ENCODE measurements around the gene KRTDAP. TPM values are rescaled to one million over a fixed set of nuclear protein-coding genes. Genes with fewer than 3 reads are reported as not detected.

Gene KRTDAP
- total RNA-seq, 1 experiment from 2014 or later, result not detected

- intact Hi-C loops (cut with micrococcal nuclease), result no loop called here
- Mint-ChIP-seq H3K36me3 (ENCODE audit: insufficient read depth, unreplicated experiment) (no peaks in the 10 kb centered on the region), H3K4me3 (ENCODE audit: unreplicated experiment) (no peak overlapping the region)
These were observed 32.1 kb downstream of the KRTDAP start for GRCh38 chr19:35458192-35458591.

GRCh38 chr19:35457173-35457572 lies 33.1 kb downstream of the KRTDAP start:
- H3K9me3 Mint-ChIP-seq (ENCODE audit: unreplicated experiment), result no peaks in the 10 kb centered on the region
- BruUV-seq (replicated peaks), result no TSS peak
- CTCF ChIA-PET, result interaction anchor here (1.6 kb wide), 1 partner anchor 11 kb away, joined by 8 read pairs; no protein-coding TSS in a partner anchor
- POLR2A ChIA-PET, result no interaction called here
- H3K27ac Mint-ChIP-seq (ENCODE audit: low read depth, unreplicated experiment), result no peak overlapping the region
- peaks cover 42% of the 10 kb centered on the region for H3K27me3 Mint-ChIP-seq (ENCODE audit: insufficient read depth, unreplicated experiment)
- DNase-seq (ENCODE audit: unreplicated experiment), result no peak
- no peak for TF ChIP-seq CTCF (IDR thresholded peaks at IDR 0.05; ENCODE audit: unreplicated experiment)
- no peaks in the 10 kb centered on the region for H3K36me3 Mint-ChIP-seq (ENCODE audit: insufficient read depth, unreplicated experiment)
- no peaks in the 10 kb centered on the region for H3K4me1 Mint-ChIP-seq (ENCODE audit: insufficient read depth, unreplicated experiment)
- H3K4me3 Mint-ChIP-seq (ENCODE audit: unreplicated experiment), result no peak overlapping the region
- intact Hi-C loops (cut with micrococcal nuclease), result no loop called here

More at GRCh38 chr19:35458192-35458591, 32.1 kb downstream of the KRTDAP start:
- DNase-seq (ENCODE audit: unreplicated experiment), result no peak
- BruUV-seq (replicated peaks), result no TSS peak
- ChIA-PET CTCF (interaction anchor here (1.0 to 1.6 kb wide), 2 partner anchors 10 to 37 kb away, joined by 3 to 8 read pairs; no protein-coding TSS in a partner anchor), POLR2A (no interaction called here)
- Mint-ChIP-seq H3K4me1 (ENCODE audit: insufficient read depth, unreplicated experiment) (no peaks in the 10 kb centered on the region), H3K27ac (ENCODE audit: low read depth, unreplicated experiment) (no peak overlapping the region), H3K9me3 (ENCODE audit: unreplicated experiment) (no peaks in the 10 kb centered on the region), H3K27me3 (ENCODE audit: insufficient read depth, unreplicated experiment) (peaks cover 42% of the 10 kb centered on the region)
- TF ChIP-seq CTCF (IDR thresholded peaks at IDR 0.05; ENCODE audit: unreplicated experiment), result no peak

- intact Hi-C loops (cut with micrococcal nuclease), result no loop called here
- POLR2A ChIA-PET, result no interaction called here
- peaks cover 54% of the 10 kb centered on the region for H3K27me3 Mint-ChIP-seq (ENCODE audit: insufficient read depth, unreplicated experiment)
- H3K9me3 Mint-ChIP-seq (ENCODE audit: unreplicated experiment), result no peaks in the 10 kb centered on the region
- H3K4me1 Mint-ChIP-seq (ENCODE audit: insufficient read depth, unreplicated experiment), result no peaks in the 10 kb centered on the region
- CTCF ChIA-PET, result interaction anchor here (0.9 kb wide), 1 partner anchor 12 kb away, joined by 3 read pairs; no protein-coding TSS in a partner anchor
- no TSS peak for BruUV-seq (replicated peaks)
- H3K4me3 Mint-ChIP-seq (ENCODE audit: unreplicated experiment), result no peak overlapping the region
- TF ChIP-seq CTCF (IDR thresholded peaks at IDR 0.05; ENCODE audit: unreplicated experiment), result no peak
- H3K27ac Mint-ChIP-seq (ENCODE audit: low read depth, unreplicated experiment), result no peak overlapping the region
- no peak for DNase-seq (ENCODE audit: unreplicated experiment)
- no peaks in the 10 kb centered on the region for H3K36me3 Mint-ChIP-seq (ENCODE audit: insufficient read depth, unreplicated experiment)
These were observed 34.6 kb downstream of the KRTDAP start for GRCh38 chr19:35455616-35456201.

- Mint-ChIP-seq H3K27me3 (ENCODE audit: insufficient read depth, unreplicated experiment) (peaks cover 64% of the 10 kb centered on the region), H3K4me3 (ENCODE audit: unreplicated experiment) (no peak overlapping the region), H3K36me3 (ENCODE audit: insufficient read depth, unreplicated experiment) (no peaks in the 10 kb centered on the region), H3K4me1 (ENCODE audit: insufficient read depth, unreplicated experiment) (no peaks in the 10 kb centered on the region), H3K9me3 (ENCODE audit: unreplicated experiment) (no peaks in the 10 kb centered on the region), H3K27ac (ENCODE audit: low read depth, unreplicated experiment) (no peak overlapping the region)
- BruUV-seq (replicated peaks), result no TSS peak
- ChIA-PET CTCF (interaction anchor here (0.9 kb wide), 1 partner anchor 13 kb away, joined by 3 read pairs; no protein-coding TSS in a partner anchor), POLR2A (no interaction called here)
- TF ChIP-seq CTCF (IDR thresholded peaks at IDR 0.05; ENCODE audit: unreplicated experiment), result no peak
- intact Hi-C loops (cut with micrococcal nuclease), result no loop called here
- DNase-seq (ENCODE audit: unreplicated experiment), result no peak
These were observed 35.6 kb downstream of the KRTDAP start for GRCh38 chr19:35454663-35455062.
